DMS79 treated with DMSO at 0.1 percent for 48 hours (cell line): ENCODE data around the gene RNF225.
"Not testable (repeated sequence)": the region's sequence is repeated elsewhere in the genome, so short reads cannot be mapped to it uniquely, and the experiment has no call there.

ENCODE experiments used
- DNase-seq: peaks from one replicate; lab custom pipeline; 2025; lab: John Stamatoyannopoulos, UW

RNF225 gene

DNA sequence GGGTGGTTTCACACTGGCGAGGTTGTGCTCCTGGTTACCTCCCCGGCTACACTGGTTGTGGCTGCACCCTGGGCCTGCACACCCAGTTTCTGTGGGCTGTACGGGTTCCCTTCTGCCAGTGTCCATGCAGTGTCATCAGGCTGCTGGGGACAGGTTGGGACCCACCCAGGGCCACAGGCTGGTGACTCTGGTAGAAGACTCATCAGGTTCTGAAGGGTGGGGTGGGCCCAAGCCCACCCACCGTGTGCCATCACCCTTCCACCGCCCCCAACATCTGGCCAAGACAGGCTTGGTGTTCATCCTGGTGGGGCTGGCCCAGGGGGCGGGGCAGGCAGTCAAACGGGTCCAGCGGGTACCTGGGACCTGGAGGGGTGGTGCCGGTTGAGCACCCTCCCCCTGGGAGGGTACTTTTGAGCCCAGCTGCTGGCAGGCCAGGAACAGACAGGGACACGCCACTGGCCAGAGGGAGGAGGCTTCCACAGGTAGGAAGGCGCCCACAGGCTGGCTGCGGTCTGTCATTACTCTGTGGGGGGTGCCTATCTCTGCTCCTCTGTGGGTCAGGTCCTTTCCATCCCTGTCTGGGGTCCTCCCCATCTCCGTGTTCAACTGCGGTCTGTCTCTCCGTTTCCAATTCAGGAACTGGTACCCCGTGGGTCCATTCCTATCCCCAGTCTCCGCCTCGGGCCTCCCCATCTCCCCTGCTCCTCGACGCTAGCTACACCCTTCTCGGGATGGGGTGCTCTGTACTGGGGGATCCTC is at the start of gene RNF225:
Gene RNF225 (plus strand): TSS at position 437 of the 759 bp plus-strand sequence. CDS start 434 bp downstream, outside the sequence.
- DNase-seq: no peak

DNA sequence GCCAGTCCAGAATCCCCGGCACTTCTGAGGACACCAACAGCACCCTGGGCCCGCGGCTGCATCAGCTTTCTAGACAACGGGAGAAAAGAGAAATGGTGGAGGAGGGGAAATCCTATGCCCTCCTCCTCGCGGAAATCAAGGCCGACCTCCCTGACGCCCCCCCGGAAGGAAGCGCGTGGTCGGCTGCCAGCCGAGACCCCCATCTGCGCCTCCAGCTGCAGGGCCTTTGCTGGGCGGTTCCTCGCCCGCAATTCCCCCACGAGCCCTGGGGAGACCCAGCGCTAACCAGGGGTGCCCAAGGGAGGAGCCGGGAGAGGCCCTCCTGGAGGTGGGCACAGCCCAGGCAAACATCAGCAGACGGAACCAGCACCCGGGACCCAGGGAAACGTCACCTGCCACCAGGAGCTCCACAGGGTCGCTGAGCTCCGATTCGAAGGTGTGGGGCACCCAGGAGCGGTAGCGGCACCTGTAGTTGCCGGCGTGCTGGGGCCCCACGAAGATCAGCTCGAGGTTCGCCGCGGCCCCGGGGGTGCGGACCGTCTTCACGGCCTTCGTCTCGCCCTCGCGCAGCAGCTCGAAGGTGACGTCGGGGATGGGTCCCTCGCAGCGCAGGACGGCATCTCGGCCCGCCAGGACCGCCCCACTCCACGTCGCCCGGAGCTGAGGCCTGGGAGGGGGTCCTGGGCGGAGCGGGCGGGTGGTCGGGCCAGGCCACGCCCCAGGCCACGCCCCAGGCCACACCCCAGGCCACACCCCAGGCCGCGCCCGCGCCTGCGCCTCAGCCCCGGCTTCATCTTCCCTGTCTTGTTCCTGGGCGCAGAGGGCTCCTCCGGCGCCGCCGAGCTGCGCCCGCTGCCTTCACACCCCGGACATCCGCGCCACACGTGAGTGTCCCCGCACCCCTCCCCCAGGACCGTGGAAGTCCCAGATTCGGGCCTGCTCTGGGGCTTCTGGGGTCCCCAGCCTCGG is 48.2 kb upstream of the RNF225 start:
- peak; percentile 58 for DNase-seq

DNA sequence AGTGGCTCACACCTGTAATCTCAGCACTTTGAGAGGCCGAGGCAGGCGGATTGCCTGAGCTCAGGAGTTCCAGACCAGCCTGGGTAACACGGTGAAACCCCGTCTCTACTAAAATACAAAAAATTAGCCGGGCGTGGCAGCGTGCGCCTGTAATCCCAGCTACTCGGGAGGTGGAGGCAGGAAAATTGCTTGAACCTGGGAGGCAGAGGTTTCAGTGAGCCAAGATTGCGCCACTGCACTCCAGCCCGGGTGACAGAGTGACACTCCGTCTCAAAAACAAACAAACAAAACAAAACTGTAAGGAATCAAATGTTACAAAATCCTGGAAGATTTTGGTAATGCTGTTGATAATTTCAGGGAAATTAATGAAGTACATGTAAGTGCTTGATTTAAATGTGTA is 47.4 kb upstream of the RNF225 start:
- DNase-seq: not testable (repeated sequence)

DNA sequence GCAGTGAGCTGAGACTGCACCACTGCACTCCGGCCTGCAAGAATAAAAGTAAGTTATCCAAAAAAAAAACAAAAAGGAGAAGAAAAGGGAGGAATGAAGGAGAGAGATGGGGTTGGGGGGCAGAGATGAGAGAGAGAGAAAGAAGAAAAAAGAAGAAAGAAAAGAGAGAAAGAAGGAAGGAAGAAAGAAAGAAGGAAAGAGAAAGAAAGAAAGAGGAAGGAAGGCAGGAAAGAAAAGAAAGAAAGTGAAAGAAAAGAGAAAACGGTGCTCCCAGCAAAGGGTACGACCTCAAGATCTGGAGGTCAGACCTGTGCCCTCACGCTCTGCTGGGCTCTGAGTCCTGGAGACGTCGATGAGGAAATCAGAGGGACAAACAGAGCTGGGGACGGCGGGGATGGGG is 45.9 kb upstream of the RNF225 start:
- no peak for DNase-seq

DNA sequence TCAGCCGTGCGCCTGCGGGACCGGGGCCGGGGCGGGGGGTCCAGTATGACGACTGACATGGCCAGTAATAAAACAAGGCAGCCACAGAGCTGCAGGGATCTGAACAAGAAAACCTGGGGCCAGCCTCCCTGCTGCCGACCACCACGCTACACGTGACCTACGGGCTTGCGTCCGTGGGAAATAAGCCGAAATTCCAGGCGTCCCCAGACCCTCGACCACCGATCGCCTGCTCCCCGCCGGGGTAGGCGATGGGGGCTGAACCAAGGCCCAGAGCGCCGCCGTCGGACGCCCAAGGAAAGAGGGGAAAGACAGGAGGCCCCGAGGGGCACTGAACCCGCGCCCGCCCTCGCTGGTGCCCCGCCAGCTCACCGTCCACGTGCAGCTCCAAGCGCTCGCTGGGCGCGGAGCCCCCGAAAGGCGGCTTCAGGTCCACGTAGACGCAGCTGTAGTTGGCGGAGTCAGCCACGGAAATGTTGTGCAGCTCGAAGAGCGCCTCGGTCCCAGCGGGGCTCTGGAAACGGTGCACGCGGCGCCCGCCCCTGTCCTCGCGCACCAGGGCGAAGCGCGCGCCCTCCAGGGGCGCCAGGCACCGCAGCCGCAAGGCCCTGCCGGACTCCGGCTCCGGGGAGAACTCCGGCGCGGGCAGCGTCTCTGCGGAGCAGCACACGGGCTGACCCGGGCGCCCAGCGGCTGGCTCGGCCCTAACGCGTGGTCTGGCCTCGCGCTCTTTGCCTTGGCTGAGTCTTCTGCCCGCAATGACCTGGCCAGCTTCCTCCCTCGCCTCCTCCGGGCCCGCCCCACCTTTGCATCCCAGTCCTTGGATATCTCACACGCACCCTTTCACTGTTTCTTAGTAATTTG is 45.2 kb upstream of the RNF225 start:
- DNase-seq: no peak

DNA sequence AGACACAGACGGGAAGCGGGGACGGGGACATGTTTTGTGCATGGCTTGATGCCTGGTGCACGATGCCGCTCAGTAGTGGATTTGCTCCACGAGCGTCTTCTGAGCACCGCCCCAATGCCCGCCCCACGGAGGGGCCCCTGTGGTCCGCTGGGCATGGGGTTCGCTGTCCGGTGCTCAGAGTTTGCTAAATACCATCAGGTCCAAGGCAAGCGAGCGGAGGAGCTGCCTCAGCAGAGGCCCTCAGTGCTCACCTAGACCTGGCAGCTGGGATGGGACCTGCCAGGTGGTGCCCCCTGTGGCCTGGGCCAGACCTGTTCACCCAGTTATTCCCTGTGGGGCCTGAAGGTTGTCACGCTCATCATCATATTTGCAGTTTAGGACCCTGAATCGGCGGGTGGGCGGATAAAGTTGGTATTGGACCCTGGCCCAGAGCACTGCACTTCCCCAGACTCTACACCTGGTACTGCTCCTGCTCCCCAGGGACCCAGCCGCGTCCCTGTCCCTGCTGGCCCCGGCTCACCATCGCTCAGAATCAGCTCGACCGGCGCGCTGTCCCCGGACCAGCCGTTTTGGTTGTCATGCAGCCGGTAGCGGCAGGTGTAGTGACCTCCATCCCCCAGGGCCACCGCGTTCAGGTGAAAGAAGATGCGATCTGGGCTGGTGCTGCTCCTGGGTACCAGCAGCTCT is 44.4 kb upstream of the RNF225 start:
- DNase-seq: no peak

DNA sequence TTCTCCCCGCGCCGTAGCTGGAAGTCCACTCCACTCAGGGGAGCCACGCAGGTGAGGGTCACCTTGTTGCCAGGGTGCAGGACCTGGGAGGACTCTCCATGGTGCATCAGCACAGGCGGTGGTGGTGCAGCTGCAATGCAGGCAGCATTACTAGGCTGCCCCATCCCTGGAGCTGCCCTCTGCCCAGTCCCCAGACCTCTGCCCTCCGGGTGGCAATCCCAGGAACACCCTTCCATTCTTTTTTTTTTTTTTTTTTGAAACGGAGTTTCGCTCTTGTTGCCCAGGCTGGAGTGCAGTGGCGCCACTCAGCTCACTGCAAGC is 43.9 kb upstream of the RNF225 start:
- no peak for DNase-seq

DNA sequence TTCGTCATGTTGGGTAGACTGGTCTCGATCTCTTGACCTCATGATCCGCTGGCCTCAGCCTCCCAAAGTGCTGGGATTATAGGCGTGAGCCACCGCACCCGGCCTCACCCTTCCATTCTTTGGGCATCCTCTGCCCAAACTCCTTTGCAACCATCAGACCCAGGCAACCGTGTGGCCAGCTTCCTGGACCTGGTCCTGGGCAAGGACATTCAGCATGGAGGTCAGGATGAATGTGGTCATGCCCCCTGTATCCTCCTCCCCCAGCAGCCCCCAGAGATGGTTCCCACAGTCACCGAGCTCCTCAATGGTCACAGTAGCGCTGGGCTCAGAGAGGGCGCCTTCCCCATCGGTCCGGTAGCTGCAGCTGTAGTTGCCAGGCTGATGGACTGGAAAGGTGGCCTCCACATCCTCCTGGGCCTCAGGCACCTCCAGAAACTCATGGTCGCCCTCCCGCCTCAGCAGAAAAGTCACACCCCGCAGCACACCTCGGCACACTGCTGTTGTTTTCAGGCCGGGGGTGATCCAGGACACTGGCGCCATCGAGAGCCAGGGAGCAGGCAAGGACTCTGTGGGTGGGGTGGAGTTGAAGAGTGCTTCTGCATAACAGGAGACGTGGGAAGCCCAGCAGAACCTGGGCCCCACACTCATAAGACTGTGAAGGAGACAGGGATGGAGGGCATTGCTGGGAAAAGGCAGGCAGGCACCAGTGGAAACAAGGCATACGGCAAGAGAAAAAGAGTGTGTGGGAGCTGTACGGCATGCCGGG is 43.3 kb upstream of the RNF225 start:
- no peak for DNase-seq

DNA sequence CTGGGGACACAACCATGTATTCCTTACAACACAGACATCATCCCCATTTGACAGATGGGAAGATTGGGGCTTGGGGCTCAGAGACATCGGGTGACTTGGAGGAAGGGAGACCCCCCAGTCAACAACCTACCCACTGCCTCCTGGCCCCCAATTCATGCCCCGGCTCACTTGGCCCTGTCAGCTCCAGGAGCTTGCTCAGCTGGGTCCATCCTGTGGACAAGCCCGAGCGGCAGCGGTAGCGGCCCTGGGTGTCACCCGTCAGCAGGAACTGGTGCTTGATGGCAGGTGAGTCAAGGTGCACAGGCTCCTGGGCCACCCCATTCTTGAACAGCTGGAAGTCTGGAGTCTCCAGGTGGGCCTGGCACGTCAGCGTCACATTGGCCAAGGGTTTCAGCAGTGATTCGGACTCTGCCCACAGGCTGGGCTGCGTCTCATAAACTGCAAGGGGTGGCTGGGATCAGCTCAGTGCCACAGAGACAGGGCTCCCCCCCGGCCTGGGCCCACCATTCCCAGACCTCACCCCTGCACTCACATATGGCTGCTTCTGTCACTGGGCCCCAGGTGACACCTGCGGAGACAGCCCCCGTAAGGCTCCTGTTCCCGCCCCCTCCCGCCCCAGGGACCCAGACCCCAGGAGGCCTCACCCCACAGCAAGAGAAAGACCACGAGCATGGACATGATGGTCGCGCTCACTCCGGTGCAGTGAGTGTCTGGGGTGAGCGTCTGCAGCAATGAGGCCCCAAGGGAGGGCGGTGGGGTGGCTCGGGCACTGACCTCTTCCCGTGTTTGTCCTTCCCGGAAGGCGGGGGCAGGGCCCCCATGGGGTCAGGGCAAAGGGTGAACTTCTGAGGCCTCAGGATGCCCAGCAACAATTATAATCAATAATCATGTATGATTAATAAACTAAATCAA is 42.4 kb upstream of the RNF225 start, which contains the start of gene A1BG:
Gene A1BG (minus strand): TSS at position 733 of the 912 bp plus-strand sequence. CDS start 55 bp downstream, at position 678.
- DNase-seq: no peak

DNA sequence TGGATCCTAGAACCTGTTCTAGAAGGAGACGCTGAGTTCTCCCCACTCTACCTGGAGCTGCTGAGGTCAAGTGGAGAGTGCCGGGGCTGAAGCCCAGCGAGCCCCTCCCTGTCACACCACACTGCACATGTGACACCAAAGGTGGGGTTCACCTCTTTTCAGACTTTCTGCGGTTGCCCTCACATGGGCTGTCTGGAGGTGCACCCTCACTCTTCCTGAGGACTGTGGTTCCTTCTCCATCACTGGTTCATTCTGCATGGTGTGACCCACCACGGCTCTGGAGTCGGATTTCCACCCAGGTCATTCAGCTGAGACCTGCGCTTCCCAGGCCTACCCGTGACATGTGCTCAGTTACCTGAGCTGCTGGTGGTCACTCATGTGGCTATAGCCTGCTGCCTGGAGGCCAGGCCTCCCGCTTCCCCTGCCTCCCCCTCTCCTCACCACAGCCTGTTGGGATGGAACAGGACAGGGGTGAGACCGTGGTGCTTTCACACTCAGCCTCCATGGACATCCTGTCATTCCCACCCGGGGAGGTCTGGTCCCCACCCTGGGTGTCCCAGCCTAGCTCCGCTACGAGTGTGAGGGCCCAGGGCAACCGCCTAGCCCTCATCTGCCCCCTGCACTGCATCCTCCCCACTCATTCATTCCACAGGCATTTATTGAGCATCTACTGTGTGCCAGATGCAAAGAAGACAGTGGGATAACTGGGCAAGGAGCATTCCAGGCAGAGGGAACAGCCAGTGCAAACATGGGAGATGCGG is 41.6 kb upstream of the RNF225 start:
- DNase-seq: no peak

DNA sequence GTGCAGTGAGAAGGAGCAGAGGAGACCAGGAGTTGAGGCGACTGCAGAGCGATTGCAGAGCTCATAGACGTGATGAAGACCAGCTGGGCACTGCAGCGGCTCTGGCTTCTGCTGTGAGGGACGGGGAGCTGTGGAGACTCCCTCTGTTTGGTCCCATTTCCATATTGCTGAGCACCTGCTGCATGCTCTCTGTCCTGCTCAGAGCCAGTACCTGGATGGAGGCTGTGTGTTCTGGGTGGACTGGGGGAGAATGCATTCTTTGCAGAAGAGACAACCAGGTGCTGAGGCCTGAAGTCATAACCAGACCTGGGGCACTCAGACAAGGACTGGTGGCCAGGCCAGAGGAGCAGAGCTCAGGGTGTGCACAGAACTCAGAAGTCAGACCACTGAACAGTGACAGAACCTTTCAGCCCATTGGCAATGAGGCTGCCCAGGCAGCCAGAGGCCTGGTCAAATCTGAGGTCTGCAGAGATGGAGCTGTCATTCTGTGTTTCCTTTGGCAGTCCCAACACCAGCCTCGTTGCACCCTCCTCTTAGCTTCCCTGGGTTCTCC is 40.9 kb upstream of the RNF225 start:
- DNase-seq: no peak

DNA sequence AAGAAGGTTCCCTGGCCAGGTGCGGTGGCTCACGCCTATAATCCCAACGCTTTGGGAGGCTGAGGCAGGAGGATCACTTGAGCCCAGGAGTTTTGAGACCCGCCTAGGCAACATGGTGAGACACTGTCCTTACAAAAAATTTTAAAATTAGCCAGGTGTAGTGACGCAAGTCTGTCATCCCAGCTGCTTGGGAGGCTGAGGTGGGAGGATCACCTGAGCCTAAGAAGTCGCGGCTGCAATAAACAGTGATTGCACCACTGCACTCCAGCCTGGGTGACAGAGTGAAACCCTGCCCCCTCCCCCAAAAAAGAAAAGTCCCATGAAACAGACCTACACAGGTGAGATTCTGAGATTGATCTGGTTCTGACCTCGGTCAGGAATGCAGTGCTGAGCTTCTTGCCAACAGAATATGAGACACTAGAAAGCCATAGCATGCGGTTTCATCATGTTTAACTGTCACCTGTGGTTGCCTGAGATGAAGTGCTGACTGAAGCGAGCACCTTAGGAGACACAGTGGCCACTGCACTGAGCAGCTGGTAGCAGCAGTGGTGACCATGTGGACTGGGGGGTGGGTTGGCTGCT is 40.1 kb upstream of the RNF225 start:
- no peak for DNase-seq

DNA sequence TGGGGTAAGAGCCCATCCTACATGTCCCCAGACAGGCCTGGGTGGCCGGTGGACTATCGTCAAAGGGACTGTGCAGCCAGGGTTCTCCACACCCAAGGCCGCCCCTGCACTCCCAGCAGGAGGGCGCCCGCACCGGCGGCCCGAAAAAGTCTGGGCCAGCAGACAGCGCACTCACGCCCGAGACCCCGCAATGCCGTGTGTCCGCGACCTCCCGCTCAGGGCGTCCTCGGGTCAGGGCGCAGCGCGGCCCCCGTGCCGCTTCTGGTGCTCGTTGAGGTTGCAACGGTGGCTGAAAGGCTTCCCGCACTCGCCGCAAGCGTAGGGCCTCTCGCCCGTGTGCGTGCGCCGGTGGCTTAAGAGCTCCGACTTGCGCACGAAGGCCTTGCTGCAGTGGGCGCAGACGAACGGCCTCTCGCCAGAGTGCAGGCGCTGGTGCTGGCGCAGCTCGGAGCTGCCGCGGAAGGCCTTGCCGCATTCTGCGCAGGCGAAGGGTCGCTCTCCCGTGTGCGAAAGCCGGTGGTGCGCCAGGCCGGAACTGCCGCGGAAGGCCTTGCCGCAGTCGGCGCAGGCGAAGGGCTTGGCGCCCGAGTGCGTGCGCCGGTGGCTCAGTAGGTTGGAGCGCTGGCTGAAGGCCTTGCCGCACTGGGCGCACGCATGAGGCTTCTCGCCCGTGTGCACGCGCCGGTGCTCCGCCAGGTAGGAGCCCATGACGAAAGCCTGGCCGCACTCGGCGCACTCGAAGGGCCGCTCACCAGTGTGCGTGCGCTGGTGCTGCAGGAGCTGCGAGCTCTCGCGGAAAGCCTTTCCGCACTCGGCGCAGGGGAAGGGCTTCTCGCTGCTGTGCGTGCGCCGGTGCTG is 39.3 kb upstream of the RNF225 start:
- DNase-seq: peak; percentile 32

DNA sequence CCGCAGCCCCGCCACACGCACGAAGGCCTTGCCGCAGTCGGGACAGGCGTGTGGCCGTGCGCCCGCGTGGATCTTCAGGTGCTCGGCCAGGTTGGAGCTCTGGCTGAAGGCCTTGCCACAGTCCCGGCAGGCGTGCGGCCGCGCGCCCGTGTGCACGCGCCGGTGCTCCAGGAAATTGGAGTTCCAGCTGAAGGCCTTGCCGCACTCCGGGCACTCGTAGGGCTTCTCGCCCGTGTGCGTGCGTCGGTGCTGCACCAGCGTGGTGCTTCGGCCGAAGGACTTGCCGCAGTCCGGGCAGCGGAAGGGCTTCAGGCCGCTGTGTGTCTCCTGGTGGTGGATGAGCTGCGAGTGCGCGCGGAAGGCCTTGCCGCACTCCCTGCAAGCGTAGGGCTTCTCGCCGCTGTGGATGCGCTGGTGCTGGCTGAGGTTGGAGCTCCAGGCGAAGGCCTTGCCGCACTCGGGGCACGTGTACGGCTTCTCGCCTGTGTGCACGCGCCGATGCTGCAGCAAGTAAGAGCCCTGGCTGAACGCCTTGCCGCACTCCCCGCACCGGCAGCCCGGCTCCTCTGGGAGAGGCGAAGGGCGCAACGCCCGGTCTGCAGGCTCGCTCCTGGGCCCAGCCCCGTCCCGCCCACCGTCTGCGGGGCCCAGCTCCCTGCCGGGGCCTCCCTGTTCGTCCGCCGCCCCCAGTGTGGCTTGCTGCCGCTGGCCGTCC is 38.5 kb upstream of the RNF225 start:
- no peak for DNase-seq

DNA sequence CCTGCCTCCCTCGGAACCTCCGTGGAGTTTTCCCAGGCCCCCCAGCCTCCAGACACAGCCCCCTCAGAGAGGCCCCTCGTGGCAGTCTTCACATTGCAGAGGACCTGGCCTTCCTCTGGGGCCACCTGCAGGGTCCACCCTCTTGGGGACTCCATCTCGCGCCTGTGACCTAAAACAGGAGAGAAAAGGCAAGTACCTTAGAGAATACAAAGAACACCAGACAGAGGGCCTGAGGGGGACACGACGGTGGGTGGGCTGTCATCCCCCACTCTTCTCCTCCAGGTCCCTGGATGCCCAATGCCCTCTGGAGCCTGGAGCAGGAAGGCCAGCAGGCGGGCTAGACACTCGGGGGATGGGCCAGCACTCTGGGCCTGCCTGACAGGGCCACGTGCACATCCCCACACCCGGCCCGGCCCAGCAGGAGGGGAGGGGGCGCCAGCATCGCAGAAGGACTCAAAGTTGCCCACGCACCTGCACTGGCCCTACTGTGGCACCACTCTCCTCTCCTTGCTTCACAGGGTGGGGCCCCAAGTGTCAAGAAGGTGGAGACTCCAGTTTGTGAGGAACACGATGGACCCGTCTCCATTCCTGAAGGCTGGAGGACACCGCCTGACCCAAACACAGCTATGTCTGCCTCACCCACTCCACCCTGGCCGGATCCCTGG is 37.8 kb upstream of the RNF225 start:
- no peak for DNase-seq

DNA sequence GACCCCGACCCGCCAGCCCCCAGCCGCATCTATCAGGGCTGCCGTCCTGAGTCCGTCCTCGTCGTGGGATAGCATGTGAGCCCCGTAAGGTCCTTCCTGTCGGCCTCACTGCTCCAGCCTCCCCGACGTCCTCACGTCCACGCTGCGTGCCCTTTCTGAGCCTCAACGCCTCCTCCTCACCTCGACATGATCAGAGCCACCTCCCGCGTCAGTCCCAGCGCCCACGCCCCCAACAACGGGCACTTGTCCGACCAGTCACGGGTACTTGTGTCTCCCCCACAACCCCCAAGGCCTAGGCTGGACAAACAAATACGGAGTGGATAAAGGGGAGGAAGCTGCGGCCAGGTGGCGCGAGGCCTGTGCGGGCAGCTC is 33.6 kb upstream of the RNF225 start:
- peak; percentile 64 for DNase-seq
